CD4-positive, alpha-beta T cell treated with Interleukin-15 for 4 hours (primary cell): Measurements from ENCODE around the gene RAB10.
"Not testable (repeated sequence)": the region's sequence is repeated elsewhere in the genome, so short reads cannot be mapped to it uniquely, and the experiment has no call there.

Experiments
- DNase-seq: peaks from one replicate; pipeline ENCODE4 v3.0.0-alpha.2; 2020; ENCODE audit warnings: low spot score

The RAB10 gene

GRCh38 chr2:26161926-26162325 is 128.0 kb downstream of the RAB10 start:
- no peak for DNase-seq

- DNase-seq = no peak
These were observed 129.1 kb downstream of the RAB10 start for GRCh38 chr2:26162963-26163362.

DNA sequence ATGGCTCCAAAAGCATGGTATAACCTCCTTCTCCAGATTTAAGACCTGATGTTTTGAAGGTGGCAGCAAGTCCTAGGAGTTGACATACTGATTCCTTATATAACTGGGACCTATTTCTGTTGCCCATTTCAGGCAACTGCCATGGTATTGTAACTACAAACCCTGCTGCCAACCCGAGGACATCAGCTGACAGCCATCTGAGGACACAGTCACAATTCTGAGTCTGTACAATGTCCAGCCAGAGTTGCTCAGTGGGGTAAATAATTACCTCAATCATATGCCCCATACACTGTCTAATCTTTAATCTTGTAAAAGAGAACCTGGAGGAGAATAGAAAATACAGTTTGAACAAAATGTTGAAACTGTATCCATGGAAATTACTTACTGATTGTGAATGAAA is 130.3 kb downstream of the RAB10 start:
- no peak for DNase-seq

DNA sequence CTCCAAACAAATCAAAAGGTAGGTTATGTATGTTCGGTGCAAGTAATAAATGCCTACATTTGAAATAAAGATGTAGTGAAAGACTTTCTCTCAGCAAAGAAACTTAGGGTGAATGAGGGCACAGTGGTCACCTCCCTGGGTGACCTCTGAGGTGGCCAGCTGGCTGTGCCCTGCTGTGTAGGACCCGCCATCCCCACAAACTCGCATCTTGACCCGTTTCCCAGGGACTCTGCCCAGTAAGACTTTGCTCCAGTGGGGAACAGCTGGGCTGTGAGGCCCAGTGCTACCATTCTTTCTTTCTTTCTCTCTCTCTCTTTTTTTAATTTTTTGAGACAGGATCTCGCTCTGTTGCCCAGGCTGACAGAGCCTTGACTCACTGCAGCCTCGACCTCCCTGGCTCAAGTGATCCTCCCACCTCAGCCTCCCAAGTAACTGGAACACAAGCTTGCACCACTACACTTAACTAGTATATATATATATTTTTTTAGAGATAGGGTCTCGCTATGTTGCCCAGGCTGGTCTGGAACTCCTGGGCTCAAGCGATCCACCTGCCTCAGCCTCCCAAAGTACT is 130.8 kb downstream of the RAB10 start:
- DNase-seq = no peak

DNA sequence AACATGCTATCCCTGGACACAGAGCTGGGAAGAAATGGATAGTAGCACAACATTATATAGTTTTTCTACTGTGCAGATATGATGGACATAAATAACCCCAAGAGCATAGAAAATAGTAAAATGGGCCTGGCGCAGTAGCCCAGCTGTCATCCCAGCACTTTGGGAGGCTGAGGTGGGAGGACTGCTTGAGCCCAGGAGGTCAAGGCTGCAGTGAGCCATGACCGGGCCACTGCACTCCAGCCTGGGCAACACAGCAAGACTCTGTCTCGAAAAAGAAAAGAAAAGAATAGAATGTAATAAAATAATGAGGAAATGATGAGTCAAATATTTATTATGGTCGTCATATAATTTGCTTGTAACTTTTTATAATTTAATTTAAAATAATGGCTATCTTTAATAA is 131.5 kb downstream of the RAB10 start:
- no peak for DNase-seq

DNA sequence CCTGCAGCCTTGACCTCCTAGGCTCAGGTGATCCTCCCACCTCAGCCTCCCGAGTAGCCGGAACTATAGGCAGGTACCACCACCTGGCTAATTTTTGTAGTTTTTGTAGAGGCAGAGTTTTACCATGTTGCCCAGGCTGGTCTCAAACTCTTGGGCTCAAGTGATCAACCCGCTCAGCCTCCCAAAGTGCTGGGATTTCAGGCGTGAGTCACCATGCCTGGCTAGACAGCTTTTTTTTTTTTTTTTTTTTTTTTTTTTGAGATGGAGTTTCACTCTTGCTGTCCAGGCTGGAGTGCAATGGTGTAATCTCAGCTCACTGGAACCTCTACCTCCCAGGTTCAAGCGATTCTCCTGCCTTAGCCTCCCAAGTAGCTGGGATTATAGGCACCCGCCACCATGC is 132.7 kb downstream of the RAB10 start:
- DNase-seq = not testable (repeated sequence)

- no peak for DNase-seq
These were observed 134.9 kb downstream of the RAB10 start for GRCh38 chr2:26168785-26169184.

- no peak for DNase-seq
These were observed 135.3 kb downstream of the RAB10 start for GRCh38 chr2:26169226-26169625.

GRCh38 chr2:26169681-26170414 is 136.0 kb downstream of the RAB10 start:
- no peak for DNase-seq

GRCh38 chr2:26170795-26171194 is 136.9 kb downstream of the RAB10 start:
- no peak for DNase-seq

DNA sequence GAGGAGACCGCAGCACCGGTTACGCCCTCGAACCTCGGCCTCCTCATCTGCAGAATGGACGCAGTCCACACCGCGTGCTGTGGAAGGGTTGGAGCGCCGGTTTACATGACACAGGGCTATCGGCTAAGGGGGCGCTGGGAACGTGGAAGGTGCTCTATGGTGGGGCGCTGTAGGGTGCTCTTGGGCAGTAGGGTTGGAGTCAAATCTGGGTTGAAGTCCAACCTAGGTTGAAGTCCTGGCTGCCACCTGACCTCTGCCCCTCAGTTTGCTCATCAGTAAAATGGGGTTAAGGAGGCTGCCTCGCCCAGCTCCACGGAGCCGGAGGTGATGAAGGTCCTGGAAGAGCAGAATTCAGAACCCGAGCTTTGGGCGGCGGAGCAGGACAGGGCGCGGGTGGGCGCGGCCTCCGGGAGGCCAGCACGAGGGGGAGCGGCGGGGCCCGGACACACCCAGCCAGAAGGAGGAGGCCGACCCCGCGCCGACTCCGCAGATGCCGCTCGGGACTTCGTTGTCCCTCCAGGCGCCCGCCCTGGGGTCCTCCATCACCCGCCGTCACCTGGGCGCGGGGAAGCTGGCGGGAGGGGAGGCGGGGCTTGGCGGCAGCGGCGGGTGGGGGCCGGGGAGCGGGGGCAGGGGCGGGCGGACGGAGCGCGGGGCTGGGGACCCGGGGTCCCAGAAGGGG is 138.4 kb downstream of the RAB10 start:
- no peak for DNase-seq

DNA sequence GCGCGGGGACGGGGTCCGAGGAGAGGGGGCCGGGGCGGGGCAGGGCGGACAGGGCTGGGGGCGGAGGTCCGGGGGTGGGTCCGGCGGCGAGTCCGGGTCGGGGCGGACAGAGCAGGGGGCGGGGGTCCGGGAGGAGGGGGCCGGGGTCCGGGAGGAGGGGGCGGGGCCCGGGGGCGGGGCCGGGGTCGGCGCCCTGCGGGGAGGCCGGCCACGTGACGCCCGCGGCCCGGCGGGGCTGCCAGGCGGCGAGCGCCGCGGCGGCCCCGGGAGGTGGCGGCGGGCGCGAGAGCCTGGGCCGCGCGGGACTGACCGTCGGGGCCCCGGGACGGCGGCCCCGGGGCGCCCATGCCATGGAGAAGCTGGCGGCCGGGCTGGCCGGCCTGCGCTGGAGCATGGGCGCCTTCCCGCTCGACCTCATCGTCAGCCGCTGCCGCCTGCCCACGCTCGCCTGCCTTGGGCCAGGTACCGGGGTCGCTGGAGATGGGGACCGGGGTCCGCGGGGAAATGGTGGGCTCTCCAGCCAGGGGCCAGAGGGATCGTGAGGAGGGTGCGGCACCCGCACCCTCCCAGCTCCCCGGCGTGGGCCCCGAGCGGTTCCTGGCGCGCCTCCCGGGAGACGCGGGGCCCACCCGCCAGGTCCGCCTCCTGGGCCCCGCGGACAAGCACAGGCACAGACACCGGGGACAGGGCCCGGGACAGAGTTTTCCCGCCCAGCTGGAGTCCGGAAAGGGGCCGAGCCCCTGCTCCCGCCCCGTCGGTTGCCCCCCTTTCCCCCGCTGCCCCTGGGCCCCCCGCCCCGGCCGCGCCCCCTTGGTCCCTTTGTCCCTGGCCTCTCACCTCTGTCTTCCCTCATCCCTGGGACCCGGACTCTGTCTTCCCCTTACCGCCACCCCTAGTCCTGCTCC is 139.2 kb downstream of the RAB10 start, which contains the start of gene GAREM2:
Gene GAREM2 (plus strand): TSS at position 218 of the 905 bp plus-strand sequence. CDS start 133 bp downstream, at position 351.
- DNase-seq = no peak

DNA sequence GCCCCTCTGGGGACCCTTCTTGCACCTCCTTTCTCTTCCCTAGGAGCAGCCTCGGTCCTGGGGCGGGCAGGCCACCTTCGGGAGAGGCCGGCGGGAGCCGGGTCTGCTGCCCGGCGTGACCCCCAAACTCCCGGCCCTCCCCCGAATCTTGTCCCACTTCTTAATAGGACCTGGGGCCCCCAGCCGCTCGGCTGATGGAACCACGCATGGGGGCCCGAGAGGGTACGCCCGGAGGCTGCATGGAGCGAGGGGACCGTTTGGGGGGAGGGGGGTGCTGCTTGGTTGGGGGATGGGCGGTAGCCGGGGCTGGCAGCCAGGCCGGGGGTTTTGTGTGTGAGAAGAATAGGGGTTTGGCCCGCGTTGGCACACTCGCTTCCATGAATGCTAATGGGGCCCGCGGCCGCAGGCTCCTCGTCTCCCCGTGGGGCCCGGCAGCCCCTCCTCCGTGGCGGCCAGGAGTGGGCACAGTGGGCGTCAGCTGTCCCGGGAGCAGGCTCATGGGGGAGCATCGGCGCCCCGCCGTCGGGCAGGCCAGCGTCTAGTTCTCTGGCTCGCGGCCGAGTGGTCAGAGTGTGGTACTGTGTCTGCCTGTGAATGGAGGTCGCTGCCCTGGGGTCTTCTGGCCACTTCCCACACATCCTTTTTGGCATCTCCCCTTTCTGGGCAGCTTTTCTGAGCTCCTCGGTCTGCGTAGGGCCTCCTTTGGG is 140.0 kb downstream of the RAB10 start:
- DNase-seq = no peak

DNA sequence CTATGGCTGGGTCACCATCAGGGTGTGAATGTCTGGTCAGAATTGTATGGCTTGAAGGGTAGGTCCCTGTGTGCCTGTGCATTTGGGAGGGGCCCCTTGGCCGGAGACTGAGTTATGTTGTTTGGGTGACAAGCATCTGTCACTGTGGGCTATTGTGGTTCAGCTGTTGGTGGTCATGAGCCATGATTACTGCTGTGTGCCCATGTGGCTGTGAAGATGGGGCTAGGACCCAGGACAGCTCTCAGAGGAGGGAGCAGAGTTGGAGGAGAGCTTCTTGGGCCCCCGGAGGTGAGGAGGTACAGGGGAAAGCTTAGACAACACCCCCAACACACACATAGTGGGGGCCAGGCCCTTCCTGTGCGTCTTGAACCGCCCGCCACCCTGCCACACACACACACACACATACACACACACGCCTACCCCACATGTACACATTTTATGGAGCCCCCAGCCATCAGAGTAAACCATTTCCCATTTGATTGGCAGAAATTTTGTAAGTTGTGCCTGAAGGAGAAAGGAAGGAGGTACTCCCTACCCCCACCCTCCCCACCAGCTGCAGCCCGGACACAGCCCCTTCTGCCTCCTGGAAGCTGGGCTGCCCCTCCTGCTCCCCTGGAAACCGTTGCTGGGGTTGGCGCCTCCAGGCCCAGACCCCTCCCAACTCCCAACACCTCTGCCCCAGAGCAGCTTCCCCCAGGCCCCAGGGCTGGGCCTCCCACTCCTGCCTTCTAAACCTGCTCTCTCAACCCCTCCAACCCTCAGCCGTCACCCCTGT is 141.0 kb downstream of the RAB10 start:
- DNase-seq = no peak

DNA sequence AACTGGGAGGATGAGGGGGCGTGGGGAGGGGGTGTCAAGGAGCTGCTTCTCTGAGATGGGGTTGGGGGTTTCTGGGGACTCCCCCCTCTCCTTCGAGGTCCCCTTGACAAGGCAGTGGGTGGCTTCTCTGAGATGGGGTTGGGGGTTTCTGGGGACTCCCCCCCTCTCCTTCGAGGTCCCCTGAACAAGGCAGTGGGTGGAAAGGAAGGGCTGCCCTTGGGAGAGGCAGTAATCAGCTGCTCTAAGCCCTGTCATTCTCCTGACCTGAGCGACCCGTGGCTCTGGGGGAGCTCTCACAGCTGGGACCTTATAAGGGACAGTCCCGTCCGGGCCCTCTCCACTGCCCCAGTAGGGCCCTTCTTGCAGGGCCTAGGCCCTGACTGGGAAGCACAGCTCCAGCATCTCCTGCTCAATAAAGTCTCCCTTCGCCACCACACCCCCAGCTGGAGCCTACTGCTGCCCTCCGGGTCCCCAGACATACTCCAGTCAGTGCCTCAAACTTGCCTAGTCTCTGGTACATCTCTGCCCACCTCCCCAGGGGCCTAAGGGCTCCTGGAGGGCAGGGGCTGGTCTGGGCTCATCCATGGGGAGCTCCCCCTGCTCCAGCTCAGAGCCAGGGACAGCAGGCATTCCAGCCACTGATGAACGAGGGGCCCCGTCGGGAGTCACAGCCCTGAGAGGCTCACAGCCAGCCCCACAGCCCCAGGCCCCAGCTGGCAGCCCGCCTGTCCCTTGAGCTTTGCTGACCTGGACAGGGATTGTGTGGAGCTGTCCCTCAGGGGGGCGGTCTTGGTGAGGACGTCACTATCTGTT is 141.8 kb downstream of the RAB10 start:
- DNase-seq = no peak

DNA sequence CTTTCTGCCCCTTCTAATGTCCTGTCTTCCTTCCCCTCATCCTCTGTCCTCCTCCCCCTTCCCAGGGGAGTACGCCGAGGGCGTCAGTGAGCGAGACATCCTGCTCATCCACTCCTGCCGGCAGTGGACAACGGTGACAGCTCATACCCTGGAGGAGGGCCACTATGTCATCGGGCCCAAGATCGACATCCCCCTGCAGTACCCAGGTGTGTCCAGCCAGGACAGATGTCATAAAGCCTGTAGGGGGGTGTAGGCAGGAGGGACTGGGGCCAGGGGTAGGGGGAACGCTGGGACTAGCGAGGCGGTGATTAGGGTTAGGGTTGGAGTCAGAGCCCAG is 142.4 kb downstream of the RAB10 start:
- no peak for DNase-seq

DNA sequence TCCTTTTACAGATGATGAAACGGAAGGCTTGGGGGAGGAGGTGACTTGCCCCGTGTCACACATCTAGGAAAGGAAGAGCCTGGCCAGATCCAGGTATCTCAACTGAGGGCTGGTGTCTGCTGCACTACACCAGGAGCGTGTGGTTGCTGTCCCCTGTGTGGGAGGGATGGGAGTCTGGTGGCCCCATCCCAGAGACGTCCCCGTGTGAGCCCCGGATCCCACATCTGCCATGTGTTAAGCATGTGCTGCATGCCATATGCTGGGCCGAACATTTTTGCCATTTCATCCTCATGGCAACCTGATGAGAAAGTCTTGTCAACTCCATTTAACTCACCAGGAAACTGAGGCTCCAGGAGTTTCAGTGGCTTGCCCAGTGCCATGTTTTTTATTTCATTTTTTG is 143.2 kb downstream of the RAB10 start:
- DNase-seq = no peak

- DNase-seq = no peak
These were observed 144.4 kb downstream of the RAB10 start for GRCh38 chr2:26178246-26178645.

DNA sequence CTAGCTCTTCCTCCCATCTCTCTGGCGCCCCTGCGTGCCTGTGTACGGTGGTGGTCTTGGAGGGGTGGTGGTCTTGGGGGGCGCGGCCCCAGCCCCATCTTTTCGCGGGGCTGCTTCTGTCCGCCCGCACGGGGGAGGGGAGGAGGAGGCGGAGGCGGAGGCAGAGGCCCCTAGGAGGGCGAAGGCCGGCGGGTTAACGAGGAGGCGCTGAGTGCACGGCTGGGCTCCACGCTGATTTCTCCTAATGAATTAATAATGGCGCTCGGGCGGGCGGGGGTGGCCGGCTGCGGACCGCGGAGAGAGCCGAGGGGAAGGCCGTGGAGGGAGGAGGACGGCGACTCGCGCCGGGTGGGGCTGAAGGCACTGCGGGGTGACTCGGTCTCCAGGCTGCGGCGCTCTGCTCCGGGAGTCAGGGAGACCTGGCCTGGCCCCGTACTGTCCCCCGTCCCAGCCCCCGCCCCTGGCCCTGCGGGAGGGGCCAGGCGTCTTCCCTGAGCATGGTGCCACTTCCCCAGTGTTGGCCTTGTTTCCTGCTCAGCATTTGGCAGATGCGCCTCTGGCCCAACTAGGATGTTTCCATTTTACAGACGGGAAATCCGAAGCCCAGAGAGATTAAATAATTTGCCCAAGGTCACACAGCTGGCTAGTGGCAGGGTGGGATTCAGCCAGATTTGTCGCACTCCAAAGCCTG is 145.0 kb downstream of the RAB10 start:
- no peak for DNase-seq
